ENCODE results near the gene TRPM3. TPM values are rescaled to one million over a fixed set of nuclear protein-coding genes. Genes with fewer than 3 reads are reported as not detected.

TRPM3 gene
- polyA plus RNA-seq, 2 of the 4 experiments (the other 2 are of a cell fraction): not detected

DNA sequence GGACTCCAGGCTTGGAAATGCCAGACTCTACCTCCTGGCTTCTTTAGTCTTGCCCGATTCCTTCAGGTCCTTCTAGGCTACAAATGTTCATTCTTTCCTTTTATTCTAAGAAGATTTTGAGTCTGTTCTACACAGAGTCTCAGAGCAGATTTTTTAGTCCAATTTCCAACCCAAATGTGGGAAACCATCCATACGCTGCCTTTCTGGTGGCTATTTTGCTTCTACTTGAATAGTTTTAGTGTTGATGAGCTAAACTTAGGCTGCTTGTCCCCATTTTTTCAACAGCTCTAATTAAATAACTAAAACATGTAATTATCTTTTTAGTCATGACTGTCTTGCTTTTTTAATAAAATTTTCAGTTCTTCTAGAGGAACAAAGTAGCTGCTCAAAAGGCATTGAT lies 594.5 kb downstream of the TRPM3 start:
- no peak overlapping the region for H3K27ac ChIP-seq
- H3K4me2 ChIP-seq: no peak overlapping the region
- ATAC-seq (no peak), FAIRE-seq (no peak), DNase-seq (ENCODE audit: low read depth in 1 of 2, low spot score in 1 of 2) (no peak)
- no peak overlapping the region for H3K4me3 ChIP-seq
- ChIA-PET POLR2A (no interaction called here), CTCF (no interaction called here)
- no peaks in the 10 kb centered on the region for H3K4me1 ChIP-seq
- H3K9me3 ChIP-seq: peaks cover 4% of the 10 kb centered on the region; the same call in 1 of the 3 replicates
- no peak for TF ChIP-seq ZC3H11A (IDR thresholded peaks at IDR 0.05)
- TF ChIP-seq HOXB13 (CRISPR knock-in tag; IDR thresholded peaks at IDR 0.05; ENCODE audit: low read depth): no peak
- TF ChIP-seq, protein P1, sequence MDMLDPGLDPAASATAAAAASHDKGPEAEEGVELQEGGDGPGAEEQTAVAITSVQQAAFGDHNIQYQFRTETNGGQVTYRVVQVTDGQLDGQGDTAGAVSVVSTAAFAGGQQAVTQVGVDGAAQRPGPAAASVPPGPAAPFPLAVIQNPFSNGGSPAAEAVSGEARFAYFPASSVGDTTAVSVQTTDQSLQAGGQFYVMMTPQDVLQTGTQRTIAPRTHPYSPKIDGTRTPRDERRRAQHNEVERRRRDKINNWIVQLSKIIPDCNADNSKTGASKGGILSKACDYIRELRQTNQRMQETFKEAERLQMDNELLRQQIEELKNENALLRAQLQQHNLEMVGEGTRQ (IDR thresholded peaks at IDR 0.05): no peak
- TF ChIP-seq KDM1A (IDR thresholded peaks at IDR 0.05; ENCODE audit: low read depth): no peak
- TF ChIP-seq SREBF2 (IDR thresholded peaks at IDR 0.05): no peak
- no peak for TF ChIP-seq RFX5 (IDR thresholded peaks at IDR 0.05)
- TF ChIP-seq ZFP36 (IDR thresholded peaks at IDR 0.05; ENCODE audit: borderline replicate concordance, partially characterized antibody): no peak
- 63% methylated on average over 2 of the region's 2 CpGs for WGBS (ENCODE audit: missing lambda C conversion rate)

DNA sequence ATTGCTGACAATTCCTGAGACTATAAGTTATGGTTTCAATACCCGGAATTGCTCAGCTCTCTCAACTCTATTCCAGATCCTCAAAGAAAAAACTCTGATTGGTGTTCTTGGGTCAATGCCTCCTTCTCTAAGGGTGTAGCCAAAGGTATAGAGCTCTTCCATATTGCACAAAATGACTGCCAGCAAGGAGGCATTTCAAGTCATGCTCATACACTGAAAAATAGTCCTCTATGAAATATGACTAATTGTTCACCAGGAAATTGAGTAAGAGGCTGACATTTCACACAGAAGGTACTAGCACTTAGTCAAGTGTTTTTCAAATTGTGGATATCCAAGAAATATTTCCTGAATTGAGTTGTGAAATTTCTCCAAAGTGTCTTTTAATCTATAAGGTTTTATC lies 595.9 kb downstream of the TRPM3 start:
- no peak overlapping the region for H3K27ac ChIP-seq
- H3K4me1 ChIP-seq: no peaks in the 10 kb centered on the region
- FAIRE-seq: no peak
- DNase-seq (ENCODE audit: low read depth in 1 of 2, low spot score in 1 of 2): no peak
- CTCF ChIA-PET: no interaction called here
- peaks cover 4% of the 10 kb centered on the region; the same call in 1 of the 3 replicates for H3K9me3 ChIP-seq
- WGBS (ENCODE audit: missing lambda C conversion rate): 91% methylated on average over 1 of the region's 1 CpG
- no peak overlapping the region for H3K4me2 ChIP-seq
- no peak for TF ChIP-seq ZSCAN20 (CRISPR knock-in tag; IDR thresholded peaks at IDR 0.05)
- no peak for TF ChIP-seq MAZ (IDR thresholded peaks at IDR 0.05; ENCODE audit: borderline replicate concordance, low read depth, low read length)
- TF ChIP-seq, protein P2, sequence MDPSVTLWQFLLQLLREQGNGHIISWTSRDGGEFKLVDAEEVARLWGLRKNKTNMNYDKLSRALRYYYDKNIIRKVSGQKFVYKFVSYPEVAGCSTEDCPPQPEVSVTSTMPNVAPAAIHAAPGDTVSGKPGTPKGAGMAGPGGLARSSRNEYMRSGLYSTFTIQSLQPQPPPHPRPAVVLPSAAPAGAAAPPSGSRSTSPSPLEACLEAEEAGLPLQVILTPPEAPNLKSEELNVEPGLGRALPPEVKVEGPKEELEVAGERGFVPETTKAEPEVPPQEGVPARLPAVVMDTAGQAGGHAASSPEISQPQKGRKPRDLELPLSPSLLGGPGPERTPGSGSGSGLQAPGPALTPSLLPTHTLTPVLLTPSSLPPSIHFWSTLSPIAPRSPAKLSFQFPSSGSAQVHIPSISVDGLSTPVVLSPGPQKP (IDR thresholded peaks at IDR 0.05; ENCODE audit: low read depth, low read length): no peak
- TF ChIP-seq, protein P3, sequence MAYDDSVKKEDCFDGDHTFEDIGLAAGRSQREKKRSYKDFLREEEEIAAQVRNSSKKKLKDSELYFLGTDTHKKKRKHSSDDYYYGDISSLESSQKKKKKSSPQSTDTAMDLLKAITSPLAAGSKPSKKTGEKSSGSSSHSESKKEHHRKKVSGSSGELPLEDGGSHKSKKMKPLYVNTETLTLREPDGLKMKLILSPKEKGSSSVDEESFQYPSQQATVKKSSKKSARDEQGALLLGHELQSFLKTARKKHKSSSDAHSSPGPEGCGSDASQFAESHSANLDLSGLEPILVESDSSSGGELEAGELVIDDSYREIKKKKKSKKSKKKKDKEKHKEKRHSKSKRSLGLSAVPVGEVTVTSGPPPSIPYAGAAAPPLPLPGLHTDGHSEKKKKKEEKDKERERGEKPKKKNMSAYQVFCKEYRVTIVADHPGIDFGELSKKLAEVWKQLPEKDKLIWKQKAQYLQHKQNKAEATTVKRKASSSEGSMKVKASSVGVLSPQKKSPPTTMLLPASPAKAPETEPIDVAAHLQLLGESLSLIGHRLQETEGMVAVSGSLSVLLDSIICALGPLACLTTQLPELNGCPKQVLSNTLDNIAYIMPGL (CRISPR knock-in tag; IDR thresholded peaks at IDR 0.05; ENCODE audit: borderline replicate concordance): no peak
- TF ChIP-seq RFX5 (IDR thresholded peaks at IDR 0.05): no peak
- TF ChIP-seq NFE2L2 (conservative IDR thresholded peaks at IDR 0.05; ENCODE audit: low read length): no peak
- no peak for TF ChIP-seq TFCP2L1 (CRISPR knock-in tag; IDR thresholded peaks at IDR 0.05)
- no peak for TF ChIP-seq RAD21 (conservative IDR thresholded peaks at IDR 0.05 in 1 of 2, IDR thresholded peaks at IDR 0.05 in 1 of 2)
- no peak for ATAC-seq
- POLR2A ChIA-PET: no interaction called here
- H3K4me3 ChIP-seq: no peak overlapping the region

DNA sequence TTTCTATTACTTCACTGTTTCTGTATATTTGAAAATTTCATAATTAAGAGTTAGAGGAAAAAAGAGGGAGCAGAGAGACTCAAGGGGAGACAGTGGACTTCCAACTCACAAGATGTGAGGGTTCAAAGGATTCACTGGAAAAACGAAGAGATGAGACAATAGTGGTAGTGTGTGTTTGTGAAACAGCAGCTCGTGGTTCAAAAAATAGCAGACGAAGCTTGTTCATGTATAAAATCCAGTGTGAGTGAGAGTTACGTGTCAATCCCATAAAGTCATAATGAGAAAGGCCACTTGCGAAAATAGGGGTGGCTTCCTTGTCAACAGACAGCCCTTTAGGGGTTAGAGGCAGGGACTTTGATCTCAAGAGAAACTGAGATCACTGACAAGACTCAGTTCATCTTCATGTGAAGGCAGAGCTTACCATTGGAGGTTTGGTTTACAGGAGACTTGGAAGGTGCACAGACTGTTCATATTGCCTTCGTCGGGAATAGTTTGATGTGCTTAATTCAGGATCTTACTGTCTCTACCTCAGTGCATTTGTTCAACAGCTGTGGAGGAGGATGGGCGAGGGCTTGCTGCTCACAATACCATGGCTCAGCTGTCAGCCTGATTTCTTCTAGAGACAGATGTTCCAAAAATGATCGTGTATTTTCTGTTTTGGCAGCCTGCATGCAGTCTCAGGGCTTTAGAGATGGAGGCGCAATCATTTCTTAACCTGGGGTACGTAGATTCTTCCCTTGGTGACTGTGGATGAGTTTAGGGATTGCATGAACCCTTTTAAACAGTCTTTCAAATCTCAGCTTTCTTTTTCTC lies 601.3 kb downstream of the TRPM3 start:
- Histone ChIP-seq H3K9me3 (peaks cover 4% of the 10 kb centered on the region; the same call in 1 of the 3 replicates), H3K4me3 (no peak overlapping the region), H3K4me1 (no peaks in the 10 kb centered on the region), H3K27ac (no peak overlapping the region), H3K4me2 (no peak overlapping the region)
- DNase-seq (ENCODE audit: low read depth in 1 of 2, low spot score in 1 of 2): no peak
- WGBS (ENCODE audit: missing lambda C conversion rate): 41% methylated on average over 11 of the region's 11 CpGs
- FAIRE-seq: no peak
- POLR2A ChIA-PET: no interaction called here
- TF ChIP-seq, protein P4, sequence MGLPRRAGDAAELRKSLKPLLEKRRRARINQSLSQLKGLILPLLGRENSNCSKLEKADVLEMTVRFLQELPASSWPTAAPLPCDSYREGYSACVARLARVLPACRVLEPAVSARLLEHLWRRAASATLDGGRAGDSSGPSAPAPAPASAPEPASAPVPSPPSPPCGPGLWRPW (IDR thresholded peaks at IDR 0.05): no peak
- no peak for TF ChIP-seq EHMT2 (IDR thresholded peaks at IDR 0.05; ENCODE audit: low read depth)
- TF ChIP-seq FOSB (CRISPR knock-in tag; IDR thresholded peaks at IDR 0.05): no peak
- TF ChIP-seq ESRRA (IDR thresholded peaks at IDR 0.05; ENCODE audit: borderline replicate concordance, low read length): no peak
- no peak for TF ChIP-seq KDM5A (IDR thresholded peaks at IDR 0.05)
- no peak for TF ChIP-seq ZC3H11A (IDR thresholded peaks at IDR 0.05)
- TF ChIP-seq CHD4 (IDR thresholded peaks at IDR 0.05; ENCODE audit: borderline replicate concordance): no peak
- TF ChIP-seq ZFP36 (IDR thresholded peaks at IDR 0.05; ENCODE audit: borderline replicate concordance, partially characterized antibody): no peak
- no peak for TF ChIP-seq FOXS1 (CRISPR knock-in tag; IDR thresholded peaks at IDR 0.05)
- TF ChIP-seq HDAC2 (IDR thresholded peaks at IDR 0.05): no peak
- TF ChIP-seq NPAS2 (CRISPR knock-in tag; IDR thresholded peaks at IDR 0.05; ENCODE audit: borderline replicate concordance): no peak
- TF ChIP-seq FOSL2 (IDR thresholded peaks at IDR 0.05): no peak
- TF ChIP-seq FOSL2 (CRISPR knock-in tag; IDR thresholded peaks at IDR 0.05): no peak
- no peak for TF ChIP-seq TP53 (CRISPR knock-in tag; IDR thresholded peaks at IDR 0.05)
- TF ChIP-seq KDM1A (IDR thresholded peaks at IDR 0.05; ENCODE audit: low read depth): no peak
- TF ChIP-seq POLR2AphosphoS2 (conservative IDR thresholded peaks at IDR 0.05; ENCODE audit: low read length): no peak
- TF ChIP-seq, protein P2 (IDR thresholded peaks at IDR 0.05; ENCODE audit: low read depth, low read length): no peak
- CTCF ChIA-PET: no interaction called here
- ATAC-seq: no peak

Measured in A549 (cell line).